GM13977 (cell line): ENCODE measurements around the gene C16orf74.

Experiments used
- DNase-seq: peaks from one replicate; pipeline ENCODE4 v3.0.0; 2012; ENCODE audit warnings: low spot score
- in situ Hi-C: fragments of 300-500 bp; cut with MboI; formaldehyde crosslinking; loops from one replicate; pipeline ENCODE4 v1.12.0; 2022; ENCODE audit warnings: low sequenced_read_pairs, low pct_unique_long_range_greater_than_20kb, mixed read lengths, inconsistent platforms; ENCODE audit not compliant: unreplicated experiment
- TF ChIP-seq, protein P1 (sequence below): IDR thresholded peaks from 2 replicates; pipeline ENCODE4 v1.5.1; 2012; ENCODE audit warnings: mild to moderate bottlenecking, control low read depth; ENCODE audit not compliant: insufficient read depth; ENCODE audit errors: extremely low read depth, missing control alignments

Gene C16orf74

DNA sequence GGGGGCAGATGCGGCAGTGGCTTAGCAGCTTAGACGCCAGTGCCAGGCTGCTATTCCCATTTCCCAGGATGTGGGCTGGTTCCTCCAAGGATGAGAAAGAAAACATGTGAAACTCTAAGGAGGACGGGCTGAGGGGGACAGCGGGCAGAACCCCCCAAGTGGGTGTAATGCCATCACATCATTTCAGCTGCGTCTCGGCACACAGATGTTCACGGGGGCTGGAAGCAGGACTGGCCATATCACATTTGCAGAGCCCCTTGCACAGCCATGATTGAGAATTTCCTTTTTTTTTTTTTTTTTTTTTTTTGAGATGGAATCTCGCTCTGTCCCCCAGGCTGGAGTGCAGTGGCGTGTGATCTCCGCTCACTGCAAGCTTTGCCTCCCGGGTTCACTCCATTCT is 46.9 kb downstream of the C16orf74 start:
- no peak for DNase-seq
- in situ Hi-C loops, result no loop called here
- TF ChIP-seq, protein P1, sequence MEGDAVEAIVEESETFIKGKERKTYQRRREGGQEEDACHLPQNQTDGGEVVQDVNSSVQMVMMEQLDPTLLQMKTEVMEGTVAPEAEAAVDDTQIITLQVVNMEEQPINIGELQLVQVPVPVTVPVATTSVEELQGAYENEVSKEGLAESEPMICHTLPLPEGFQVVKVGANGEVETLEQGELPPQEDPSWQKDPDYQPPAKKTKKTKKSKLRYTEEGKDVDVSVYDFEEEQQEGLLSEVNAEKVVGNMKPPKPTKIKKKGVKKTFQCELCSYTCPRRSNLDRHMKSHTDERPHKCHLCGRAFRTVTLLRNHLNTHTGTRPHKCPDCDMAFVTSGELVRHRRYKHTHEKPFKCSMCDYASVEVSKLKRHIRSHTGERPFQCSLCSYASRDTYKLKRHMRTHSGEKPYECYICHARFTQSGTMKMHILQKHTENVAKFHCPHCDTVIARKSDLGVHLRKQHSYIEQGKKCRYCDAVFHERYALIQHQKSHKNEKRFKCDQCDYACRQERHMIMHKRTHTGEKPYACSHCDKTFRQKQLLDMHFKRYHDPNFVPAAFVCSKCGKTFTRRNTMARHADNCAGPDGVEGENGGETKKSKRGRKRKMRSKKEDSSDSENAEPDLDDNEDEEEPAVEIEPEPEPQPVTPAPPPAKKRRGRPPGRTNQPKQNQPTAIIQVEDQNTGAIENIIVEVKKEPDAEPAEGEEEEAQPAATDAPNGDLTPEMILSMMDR, result no peak

DNA sequence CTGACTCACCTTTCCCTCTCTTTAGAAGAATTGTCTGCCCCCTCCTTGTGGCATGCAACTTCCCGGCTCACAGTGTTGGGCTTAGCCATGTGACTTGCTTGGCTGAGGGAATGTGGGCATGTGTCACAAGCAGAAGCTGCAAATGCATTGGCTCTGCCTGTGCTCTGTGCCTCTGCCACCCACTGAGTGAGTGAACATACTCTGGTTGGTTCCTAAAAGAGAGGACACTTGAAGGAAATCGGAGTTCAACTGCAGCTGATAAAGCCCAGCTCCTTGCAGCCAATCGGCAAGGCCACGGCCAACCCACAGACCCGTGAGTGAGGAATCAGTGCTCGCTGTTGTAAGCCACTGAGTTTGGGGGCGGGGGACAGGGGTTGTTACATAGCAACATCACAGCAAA is 51.3 kb downstream of the C16orf74 start:
- no peak for DNase-seq
- TF ChIP-seq, protein P1, result no peak
- in situ Hi-C loops, result no loop called here

DNA sequence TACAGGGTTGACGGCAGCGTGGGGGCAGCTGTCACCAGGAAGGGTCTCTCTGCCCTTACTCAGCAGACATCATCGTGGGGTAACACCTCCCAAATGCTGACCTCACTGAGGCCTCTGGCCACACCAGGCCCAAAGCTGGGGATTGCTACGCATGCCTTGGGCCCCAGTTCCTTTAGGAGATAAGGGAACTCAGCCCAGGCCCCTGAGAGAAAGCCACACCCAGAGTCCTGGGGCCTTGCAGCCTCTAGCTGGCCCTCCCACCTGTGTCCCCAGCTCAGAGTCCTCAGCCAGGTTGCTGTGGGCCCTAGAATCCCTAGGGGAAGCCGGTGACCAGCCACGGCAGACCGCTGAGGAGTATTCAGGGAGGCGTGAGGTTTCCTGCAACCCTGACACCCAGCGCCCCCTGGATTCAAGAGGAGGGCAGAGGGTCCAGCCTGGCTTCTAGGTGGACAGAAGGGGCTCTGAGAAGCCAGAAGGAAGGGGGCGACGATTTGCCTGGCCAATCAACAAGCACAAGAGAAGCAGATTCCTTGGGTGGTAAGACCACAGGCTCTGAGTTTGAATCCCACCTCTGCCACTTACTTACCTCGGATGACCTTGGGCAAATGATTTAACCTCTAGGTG is 51.8 kb downstream of the C16orf74 start:
- in situ Hi-C loops, result no loop called here
- TF ChIP-seq, protein P1, result no peak
- DNase-seq, result no peak

DNA sequence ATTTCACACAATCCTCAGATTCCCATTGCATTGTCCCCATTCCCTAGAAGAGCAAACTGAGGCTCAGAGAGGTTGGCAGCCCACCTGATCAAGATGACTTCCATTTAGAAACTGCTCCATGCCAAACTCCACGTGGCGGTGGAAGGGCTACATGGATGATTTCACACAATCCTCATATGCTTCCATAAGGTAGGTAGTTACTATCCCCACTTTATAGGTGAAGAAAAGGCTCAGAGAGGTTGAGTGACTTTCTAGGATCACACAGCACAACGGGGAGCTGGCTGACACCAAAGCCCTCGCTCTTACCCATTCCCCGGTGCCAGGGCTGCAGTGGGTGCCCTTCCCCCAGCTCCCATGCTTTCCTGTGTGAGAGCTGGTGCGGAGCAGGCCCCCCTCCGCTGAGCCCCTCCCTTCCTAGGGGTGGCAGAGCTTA is 52.4 kb downstream of the C16orf74 start:
- in situ Hi-C loops, result no loop called here
- TF ChIP-seq, protein P1, result no peak
- no peak for DNase-seq

DNA sequence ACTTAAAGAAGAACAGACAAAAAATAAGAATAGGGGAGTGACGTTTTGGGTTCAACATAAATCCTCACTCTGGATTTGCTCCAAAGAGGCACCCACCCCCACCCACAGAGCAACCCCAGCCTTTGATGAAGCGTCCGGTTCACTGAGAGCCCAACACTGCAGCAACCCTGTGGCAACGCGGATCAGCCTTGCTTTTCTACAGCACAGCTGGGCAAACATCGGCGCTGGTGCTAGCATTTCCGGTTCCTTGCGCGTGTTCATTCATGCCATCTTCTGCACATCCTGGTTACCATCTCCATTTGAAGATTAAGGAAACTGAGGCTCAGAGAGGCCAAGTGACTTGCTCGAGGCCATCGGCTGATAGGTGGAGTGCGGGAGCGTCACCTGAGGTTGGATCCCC is 53.5 kb downstream of the C16orf74 start:
- TF ChIP-seq, protein P1, result no peak
- in situ Hi-C loops, result no loop called here
- DNase-seq, result no peak

DNA sequence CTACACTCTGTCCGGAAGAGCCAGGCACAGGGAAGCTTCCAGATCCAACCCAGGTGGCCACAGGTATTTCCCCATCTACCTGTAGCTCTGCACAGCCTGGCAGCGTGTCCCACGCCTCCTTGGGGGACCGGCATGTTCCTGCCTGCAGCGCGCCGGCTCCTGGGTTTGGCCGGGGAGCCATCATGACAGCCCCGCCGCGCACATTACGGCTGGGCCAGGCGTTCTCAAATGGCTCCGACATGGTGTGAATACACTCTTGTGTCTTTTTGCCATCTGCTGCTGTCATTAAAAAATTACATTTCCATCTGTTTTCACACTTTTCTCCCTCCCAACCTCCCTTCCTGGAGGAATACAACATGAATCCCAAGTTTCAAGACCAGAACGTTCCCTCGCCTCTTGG is 54.1 kb downstream of the C16orf74 start:
- TF ChIP-seq, protein P1, result no peak

More for the DNA sequence above, 54.1 kb downstream of the C16orf74 start:
- no peak for DNase-seq
- in situ Hi-C loops, result no loop called here
